Measurements from ENCODE around the gene STXBP1. TPM values are rescaled to one million over a fixed set of nuclear protein-coding genes. Genes with fewer than 3 reads are reported as not detected.

Gene STXBP1
- total and polyA plus RNA-seq, 2 of the 13 experiments (the other 11 are each of a cell fraction or from before 2014, with no cell fraction given): 2.9 TPM

- TF ChIP-seq CCDC6 (CRISPR knock-in tag; IDR thresholded peaks at IDR 0.05): no peak
- TF ChIP-seq TBX3 (IDR thresholded peaks at IDR 0.05; ENCODE audit: borderline replicate concordance): no peak
- no peak for TF ChIP-seq PPARG (CRISPR knock-in tag; conservative IDR thresholded peaks at IDR 0.05)
- no peak for TF ChIP-seq PRMT3 (CRISPR knock-in tag; IDR thresholded peaks at IDR 0.05; ENCODE audit: borderline replicate concordance, low read depth)
- TF ChIP-seq EP300 (IDR thresholded peaks at IDR 0.05; ENCODE audit: low read depth in 2 of 2, low read length in 2 of 2): no peak
- no peak for TF ChIP-seq EP300 (CRISPR knock-in tag; IDR thresholded peaks at IDR 0.05; ENCODE audit: borderline replicate concordance)
- TF ChIP-seq, protein P1, sequence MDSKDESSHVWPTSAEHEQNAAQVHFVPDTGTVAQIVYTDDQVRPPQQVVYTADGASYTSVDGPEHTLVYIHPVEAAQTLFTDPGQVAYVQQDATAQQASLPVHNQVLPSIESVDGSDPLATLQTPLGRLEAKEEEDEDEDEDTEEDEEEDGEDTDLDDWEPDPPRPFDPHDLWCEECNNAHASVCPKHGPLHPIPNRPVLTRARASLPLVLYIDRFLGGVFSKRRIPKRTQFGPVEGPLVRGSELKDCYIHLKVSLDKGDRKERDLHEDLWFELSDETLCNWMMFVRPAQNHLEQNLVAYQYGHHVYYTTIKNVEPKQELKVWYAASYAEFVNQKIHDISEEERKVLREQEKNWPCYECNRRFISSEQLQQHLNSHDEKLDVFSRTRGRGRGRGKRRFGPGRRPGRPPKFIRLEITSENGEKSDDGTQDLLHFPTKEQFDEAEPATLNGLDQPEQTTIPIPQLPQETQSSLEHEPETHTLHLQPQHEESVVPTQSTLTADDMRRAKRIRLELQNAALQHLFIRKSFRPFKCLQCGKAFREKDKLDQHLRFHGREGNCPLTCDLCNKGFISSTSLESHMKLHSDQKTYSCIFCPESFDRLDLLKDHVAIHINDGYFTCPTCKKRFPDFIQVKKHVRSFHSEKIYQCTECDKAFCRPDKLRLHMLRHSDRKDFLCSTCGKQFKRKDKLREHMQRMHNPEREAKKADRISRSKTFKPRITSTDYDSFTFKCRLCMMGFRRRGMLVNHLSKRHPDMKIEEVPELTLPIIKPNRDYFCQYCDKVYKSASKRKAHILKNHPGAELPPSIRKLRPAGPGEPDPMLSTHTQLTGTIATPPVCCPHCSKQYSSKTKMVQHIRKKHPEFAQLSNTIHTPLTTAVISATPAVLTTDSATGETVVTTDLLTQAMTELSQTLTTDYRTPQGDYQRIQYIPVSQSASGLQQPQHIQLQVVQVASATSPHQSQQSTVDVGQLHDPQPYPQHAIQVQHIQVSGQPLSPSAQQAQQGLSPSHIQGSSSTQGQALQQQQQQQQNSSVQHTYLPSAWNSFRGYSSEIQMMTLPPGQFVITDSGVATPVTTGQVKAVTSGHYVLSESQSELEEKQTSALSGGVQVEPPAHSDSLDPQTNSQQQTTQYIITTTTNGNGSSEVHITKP (CRISPR knock-in tag; IDR thresholded peaks at IDR 0.05; ENCODE audit: low read depth): peak; percentile 56; the same call in 1 of the 2 replicates
- TF ChIP-seq ARHGAP35 (CRISPR knock-in tag; IDR thresholded peaks at IDR 0.05; ENCODE audit: borderline replicate concordance): no peak
- no peak for TF ChIP-seq ZNF737 (CRISPR knock-in tag; IDR thresholded peaks at IDR 0.05; ENCODE audit: borderline replicate concordance)
- no peak; the same call in 1 of the 2 replicates for TF ChIP-seq ZNF44 (CRISPR knock-in tag; IDR thresholded peaks at IDR 0.05)
- no peak for TF ChIP-seq STAT6 (CRISPR knock-in tag; IDR thresholded peaks at IDR 0.05; ENCODE audit: borderline replicate concordance)
- TF ChIP-seq BCL6 (CRISPR knock-in tag; IDR thresholded peaks at IDR 0.05): no peak
- no peak for TF ChIP-seq THAP8 (CRISPR knock-in tag; IDR thresholded peaks at IDR 0.05; ENCODE audit: borderline replicate concordance)
- TF ChIP-seq, protein P2, sequence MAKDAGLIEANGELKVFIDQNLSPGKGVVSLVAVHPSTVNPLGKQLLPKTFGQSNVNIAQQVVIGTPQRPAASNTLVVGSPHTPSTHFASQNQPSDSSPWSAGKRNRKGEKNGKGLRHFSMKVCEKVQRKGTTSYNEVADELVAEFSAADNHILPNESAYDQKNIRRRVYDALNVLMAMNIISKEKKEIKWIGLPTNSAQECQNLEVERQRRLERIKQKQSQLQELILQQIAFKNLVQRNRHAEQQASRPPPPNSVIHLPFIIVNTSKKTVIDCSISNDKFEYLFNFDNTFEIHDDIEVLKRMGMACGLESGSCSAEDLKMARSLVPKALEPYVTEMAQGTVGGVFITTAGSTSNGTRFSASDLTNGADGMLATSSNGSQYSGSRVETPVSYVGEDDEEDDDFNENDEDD (CRISPR knock-in tag; IDR thresholded peaks at IDR 0.05; ENCODE audit: borderline replicate concordance): peak; percentile 72
- peak; percentile 95; the same call in 1 of the 2 replicates for TF ChIP-seq SIN3A (IDR thresholded peaks at IDR 0.05; ENCODE audit: borderline replicate concordance, low read depth, low read length)
- no peak for TF ChIP-seq CENPX (CRISPR knock-in tag; IDR thresholded peaks at IDR 0.05)
- peak; percentile 33; the same call in 1 of the 2 replicates for TF ChIP-seq FOXJ3 (CRISPR knock-in tag; IDR thresholded peaks at IDR 0.05; ENCODE audit: borderline replicate concordance)
These were observed 103.6 kb downstream of the STXBP1 start, which contains the start of the genes PTRH1 and TTC16 (continued) for GRCh38 chr9:127715470-127716337.

Data from HepG2 (cell line).